DOHH2 (cell line): ENCODE measurements around the gene PLEKHJ1.

Experiments used
- H3F3A ChIP-seq: fragments of 200-600 bp; sonication (generic), shearing (Covaris generic); 2 replicates; pipeline ENCODE4 v1.6.0; 2016; ENCODE audit warnings: antibody characterized with exemption, mild to moderate bottlenecking; ENCODE audit not compliant: control insufficient read depth, insufficient read depth
- H3K27ac ChIP-seq: fragments of 200-600 bp; sonication (generic); 2 replicates; pipeline ENCODE4 v1.5.1; 2014; ENCODE audit warnings: low read depth, mild to moderate bottlenecking, low read length, moderate library complexity
- H3K27me3 ChIP-seq: fragments of 200-600 bp; sonication (generic); 2 replicates; pipeline ENCODE4 v1.6.1; 2014; ENCODE audit warnings: mild to moderate bottlenecking, low read length, mixed read lengths; ENCODE audit not compliant: control insufficient read depth
- H3K36me3 ChIP-seq: fragments of 200-600 bp; sonication (generic); 2 replicates; pipeline ENCODE4 v1.6.1; 2014; ENCODE audit warnings: mild to moderate bottlenecking, low read length, moderate library complexity, mixed read lengths; ENCODE audit not compliant: control insufficient read depth
- H3K4me1 ChIP-seq: fragments of 200-600 bp; sonication (generic); 2 replicates; pipeline ENCODE4 v1.6.1; 2014; ENCODE audit warnings: mild to moderate bottlenecking, low read length, mixed read lengths; ENCODE audit not compliant: control insufficient read depth
- H3K4me2 ChIP-seq: fragments of 200-600 bp; sonication (generic); 2 replicates; pipeline ENCODE4 v1.6.0; 2014; ENCODE audit warnings: mild to moderate bottlenecking, low read length, moderate library complexity
- H3K4me3 ChIP-seq: fragments of 200-600 bp; sonication (generic); 2 replicates; pipeline ENCODE4 v1.5.1; 2014; ENCODE audit warnings: mild to moderate bottlenecking, low read length, mixed read lengths
- H3K79me2 ChIP-seq: fragments of 200-600 bp; sonication (generic); 2 replicates; pipeline ENCODE4 v1.6.1; 2014; ENCODE audit warnings: mild to moderate bottlenecking, low read length, mixed read lengths; ENCODE audit not compliant: control insufficient read depth
- H3K9me2 ChIP-seq: fragments of 200-600 bp; sonication (generic); replicated peaks from 2 replicates; pipeline ENCODE4 v1.6.1; 2014; ENCODE audit warnings: mild to moderate bottlenecking, low read length, mixed read lengths; ENCODE audit not compliant: control insufficient read depth
- H3K9me3 ChIP-seq: fragments of 200-600 bp; sonication (generic); 2 replicates; pipeline ENCODE4 v1.6.1; 2014; ENCODE audit warnings: antibody characterized with exemption, low read length, mixed read lengths; ENCODE audit not compliant: control insufficient read depth, insufficient read depth
- H4K20me1 ChIP-seq: fragments of 200-600 bp; sonication (generic); 2 replicates; pipeline ENCODE4 v1.6.0; 2014; ENCODE audit warnings: low read depth, mild to moderate bottlenecking, antibody characterized with exemption, low read length, moderate library complexity; ENCODE audit not compliant: control insufficient read depth, insufficient read depth
- EZH2phosphoT487 ChIP-seq: fragments of 200-600 bp; sonication (generic); IDR thresholded peaks from 2 replicates; pipeline ENCODE4 v1.6.1; 2017; ENCODE audit warnings: borderline replicate concordance, mild to moderate bottlenecking, antibody characterized with exemption, low read length, moderate library complexity, mixed read lengths
- TF ChIP-seq, protein P1 (sequence below): fragments of 200-600 bp; sonication (generic); IDR thresholded peaks from one replicate; pipeline ENCODE4 v1.5.1; 2014; ENCODE audit warnings: antibody characterized with exemption, mild to moderate bottlenecking, low read depth, low read length; ENCODE audit not compliant: poor library complexity, severe bottlenecking

Gene PLEKHJ1

DNA sequence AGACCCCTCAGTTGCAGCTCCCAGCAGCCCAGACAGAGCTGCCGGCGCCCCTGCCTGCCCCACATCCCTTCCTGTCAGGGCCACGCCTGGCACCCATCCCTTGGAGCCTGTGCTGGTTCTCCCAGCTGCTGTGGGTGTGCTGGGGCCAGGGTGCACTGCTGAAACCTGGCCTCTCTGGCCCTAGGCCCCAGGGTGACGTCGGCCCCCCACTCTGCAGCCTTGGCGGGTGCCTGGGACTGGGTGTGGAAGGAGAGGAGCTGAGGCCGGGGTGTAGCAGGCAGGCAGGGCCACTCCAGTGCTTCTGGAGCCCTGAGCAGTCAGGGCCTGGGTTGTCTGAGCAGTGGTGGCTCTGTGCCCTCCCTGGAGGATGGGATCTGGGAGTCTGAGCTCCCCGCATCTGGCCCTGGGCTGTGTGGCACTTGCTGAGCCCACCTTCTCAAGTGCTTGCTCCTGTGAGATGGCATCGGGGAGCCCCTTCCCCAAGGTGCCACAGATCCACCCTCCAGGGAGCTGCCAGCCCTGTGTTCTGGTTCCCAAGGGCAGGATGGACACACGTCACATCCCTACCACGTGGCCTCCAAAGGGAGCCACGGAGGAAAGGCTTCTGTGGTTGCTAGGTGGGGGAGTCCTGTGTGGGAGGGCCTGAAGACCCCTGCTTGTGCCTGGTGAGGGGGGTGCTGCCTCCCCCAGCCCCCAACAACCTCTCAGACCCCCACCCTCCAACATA is 5.2 kb downstream of the PLEKHJ1 start:
- H3K79me2 ChIP-seq: peaks cover 69% of the 10 kb centered on the region
- H3K27me3 ChIP-seq: no peaks in the 10 kb centered on the region
- TF ChIP-seq, protein P1, sequence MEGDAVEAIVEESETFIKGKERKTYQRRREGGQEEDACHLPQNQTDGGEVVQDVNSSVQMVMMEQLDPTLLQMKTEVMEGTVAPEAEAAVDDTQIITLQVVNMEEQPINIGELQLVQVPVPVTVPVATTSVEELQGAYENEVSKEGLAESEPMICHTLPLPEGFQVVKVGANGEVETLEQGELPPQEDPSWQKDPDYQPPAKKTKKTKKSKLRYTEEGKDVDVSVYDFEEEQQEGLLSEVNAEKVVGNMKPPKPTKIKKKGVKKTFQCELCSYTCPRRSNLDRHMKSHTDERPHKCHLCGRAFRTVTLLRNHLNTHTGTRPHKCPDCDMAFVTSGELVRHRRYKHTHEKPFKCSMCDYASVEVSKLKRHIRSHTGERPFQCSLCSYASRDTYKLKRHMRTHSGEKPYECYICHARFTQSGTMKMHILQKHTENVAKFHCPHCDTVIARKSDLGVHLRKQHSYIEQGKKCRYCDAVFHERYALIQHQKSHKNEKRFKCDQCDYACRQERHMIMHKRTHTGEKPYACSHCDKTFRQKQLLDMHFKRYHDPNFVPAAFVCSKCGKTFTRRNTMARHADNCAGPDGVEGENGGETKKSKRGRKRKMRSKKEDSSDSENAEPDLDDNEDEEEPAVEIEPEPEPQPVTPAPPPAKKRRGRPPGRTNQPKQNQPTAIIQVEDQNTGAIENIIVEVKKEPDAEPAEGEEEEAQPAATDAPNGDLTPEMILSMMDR: no peak
- TF ChIP-seq EZH2phosphoT487: no peak
- H3K9me3 ChIP-seq: no peaks in the 10 kb centered on the region
- peaks cover 28% of the 10 kb centered on the region for H3F3A ChIP-seq
- H3K4me2 ChIP-seq: no peak overlapping the region
- H3K27ac ChIP-seq: no peak overlapping the region
- H3K4me1 ChIP-seq: peaks cover 57% of the 10 kb centered on the region
- H3K9me2 ChIP-seq: no peaks in the 10 kb centered on the region
- 0 out of 2 replicates have a peak, but pooled peaks cover 3% of the 10 kb centered on the region for H4K20me1 ChIP-seq
- H3K36me3 ChIP-seq: peaks cover 90% of the 10 kb centered on the region
- H3K4me3 ChIP-seq: no peak overlapping the region

DNA sequence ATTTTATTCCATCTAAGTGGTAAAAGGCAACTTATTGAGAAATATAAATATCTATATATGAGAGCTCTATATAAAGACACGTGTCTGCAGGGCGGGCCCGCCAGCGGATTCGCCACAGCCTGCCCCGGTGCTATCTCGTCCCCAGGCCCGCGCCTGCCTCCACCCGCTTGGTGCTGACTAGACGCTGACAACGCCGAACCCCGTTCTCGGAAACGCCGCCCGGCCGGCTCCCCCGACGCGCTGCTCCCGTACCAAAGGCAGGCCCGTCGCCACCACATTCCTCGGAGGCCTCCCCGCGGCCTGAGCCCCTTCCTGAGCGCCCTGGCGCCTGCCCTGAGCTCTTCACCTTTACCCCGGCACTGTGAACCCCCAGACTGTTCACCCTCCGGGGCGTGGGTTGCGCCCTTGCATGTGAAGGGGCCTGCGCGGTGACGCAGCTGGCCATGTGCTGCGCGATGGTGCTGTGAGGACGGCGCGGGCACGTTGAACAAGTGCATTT is 6.0 kb downstream of the PLEKHJ1 start:
- Histone ChIP-seq H3K27me3 (no peaks in the 10 kb centered on the region), H3K36me3 (peaks cover 90% of the 10 kb centered on the region), H4K20me1 (0 out of 2 replicates have a peak, but pooled peaks cover 3% of the 10 kb centered on the region), H3K4me1 (peaks cover 55% of the 10 kb centered on the region), H3K27ac (no peak overlapping the region), H3K79me2 (peaks cover 62% of the 10 kb centered on the region), H3K9me3 (no peaks in the 10 kb centered on the region), H3K4me2 (no peak overlapping the region), H3F3A (peaks cover 28% of the 10 kb centered on the region), H3K9me2 (no peaks in the 10 kb centered on the region), H3K4me3 (no peak overlapping the region)
- TF ChIP-seq EZH2phosphoT487: no peak
- TF ChIP-seq, protein P1: no peak

GRCh38 chr19:2229103-2230032 is 6.8 kb downstream of the PLEKHJ1 start:
- Histone ChIP-seq H3K4me2 (peak overlapping the region; percentile 88; the same call in 1 of the 2 replicates), H3K36me3 (peaks cover 95% of the 10 kb centered on the region), H3K4me3 (no peak overlapping the region), H3K27me3 (no peaks in the 10 kb centered on the region), H3K4me1 (peaks cover 51% of the 10 kb centered on the region), H3K27ac (0 out of 2 replicates have a peak overlapping the region, but pooled peaks have one; percentile 90), H3K9me3 (no peaks in the 10 kb centered on the region), H4K20me1 (0 out of 2 replicates have a peak, but pooled peaks cover 3% of the 10 kb centered on the region), H3K9me2 (no peaks in the 10 kb centered on the region), H3F3A (peaks cover 28% of the 10 kb centered on the region), H3K79me2 (peaks cover 55% of the 10 kb centered on the region)
- TF ChIP-seq, protein P1: no peak
- no peak for TF ChIP-seq EZH2phosphoT487
